GM21717 (cell line): ENCODE data around the gene CLCNKB.

ENCODE experiments used
- ATAC-seq: cut with Tn5 transposase; IDR thresholded peaks from one replicate; pipeline ENCODE4 v1.9.1; 2021; ENCODE audit warnings: mild to moderate bottlenecking, moderate library complexity; ENCODE audit not compliant: unreplicated experiment

The CLCNKB gene

GRCh38 chr1:16072616-16073484 lies 29.3 kb downstream of the CLCNKB start:
- no peak for ATAC-seq

- no peak for ATAC-seq
Observed at GRCh38 chr1:16073490-16074119, 30.0 kb downstream of the CLCNKB start, which contains the start of gene FAM131C. Gene FAM131C, minus strand, starts transcription at chr1:16073651. Its CDS starts 209 bp downstream, at chr1:16073442.

GRCh38 chr1:16074217-16074616 lies 30.6 kb downstream of the CLCNKB start:
- no peak for ATAC-seq

- no peak for ATAC-seq
Observed at GRCh38 chr1:16075337-16076030, 31.9 kb downstream of the CLCNKB start.

GRCh38 chr1:16076031-16076864 lies 32.7 kb downstream of the CLCNKB start:
- ATAC-seq = no peak

- ATAC-seq = no peak
Observed at GRCh38 chr1:16076865-16077238, 33.3 kb downstream of the CLCNKB start.

GRCh38 chr1:16077406-16078245 lies 34.0 kb downstream of the CLCNKB start:
- ATAC-seq = no peak

GRCh38 chr1:16078925-16079656 lies 35.5 kb downstream of the CLCNKB start:
- ATAC-seq = peak; percentile 58

GRCh38 chr1:16080422-16081150 lies 37.0 kb downstream of the CLCNKB start:
- ATAC-seq = no peak

- no peak for ATAC-seq
Observed at GRCh38 chr1:16081636-16082035, 38.1 kb downstream of the CLCNKB start.

GRCh38 chr1:16082283-16083038 lies 38.9 kb downstream of the CLCNKB start:
- ATAC-seq = no peak

GRCh38 chr1:16083486-16083885 lies 39.9 kb downstream of the CLCNKB start:
- ATAC-seq = no peak

GRCh38 chr1:16085522-16085921 lies 41.9 kb downstream of the CLCNKB start:
- no peak for ATAC-seq

- no peak for ATAC-seq
Observed at GRCh38 chr1:16087733-16088132, 44.2 kb downstream of the CLCNKB start.

- ATAC-seq = no peak
Observed at GRCh38 chr1:16088351-16088911, 44.8 kb downstream of the CLCNKB start.

GRCh38 chr1:16088996-16089395 lies 45.4 kb downstream of the CLCNKB start:
- ATAC-seq = no peak

- ATAC-seq = no peak
Observed at GRCh38 chr1:16090076-16090826, 46.7 kb downstream of the CLCNKB start.
